Neural crest cell (in vitro differentiated cells): Measurements from ENCODE around the gene IQCE. TPM values are rescaled to one million over a fixed set of nuclear protein-coding genes. Genes with fewer than 3 reads are reported as not detected.

Experiments
- DNase-seq: peaks from one replicate; pipeline ENCODE4 v3.0.0; 2021; ENCODE audit warnings: low read depth, mixed read lengths, low spot score
- H3K27ac Mint-ChIP-seq: one replicate; pipeline ENCODE4 v1.8.0; 2021; ENCODE audit warnings: mild to moderate bottlenecking, mixed read lengths; ENCODE audit not compliant: unreplicated experiment
- H3K27me3 Mint-ChIP-seq: 2 replicates; pipeline ENCODE4 v1.8.0; 2021; ENCODE audit warnings: low read depth, mild to moderate bottlenecking, mixed read lengths
- H3K36me3 Mint-ChIP-seq: 2 replicates; pipeline ENCODE4 v1.8.0; 2021; ENCODE audit warnings: low read depth, mild to moderate bottlenecking, mixed read lengths
- H3K4me1 Mint-ChIP-seq: 2 replicates; pipeline ENCODE4 v1.8.0; 2021; ENCODE audit warnings: mixed read lengths
- H3K4me3 Mint-ChIP-seq: one replicate; pipeline ENCODE4 v1.8.0; 2021; ENCODE audit warnings: mild to moderate bottlenecking, mixed read lengths
- H3K9me3 Mint-ChIP-seq: 2 replicates; pipeline ENCODE4 v1.8.0; 2021; ENCODE audit warnings: mixed read lengths
- total RNA-seq: library from RNA; stranded (reverse); gene quantifications from 2 replicates; pipeline ENCODE4 v1.2.1, GENCODE V29; 2021
- TF ChIP-seq, protein P1 (sequence below): fragments of 200-600 bp; sonication (generic); conservative IDR thresholded peaks from 2 replicates; pipeline ENCODE4 v1.5.0; 2021; ENCODE audit warnings: antibody characterized with exemption, mild to moderate bottlenecking

IQCE gene
- total RNA-seq, 1 donor from 2014 or later = 22.4 TPM

- TF ChIP-seq, protein P1, sequence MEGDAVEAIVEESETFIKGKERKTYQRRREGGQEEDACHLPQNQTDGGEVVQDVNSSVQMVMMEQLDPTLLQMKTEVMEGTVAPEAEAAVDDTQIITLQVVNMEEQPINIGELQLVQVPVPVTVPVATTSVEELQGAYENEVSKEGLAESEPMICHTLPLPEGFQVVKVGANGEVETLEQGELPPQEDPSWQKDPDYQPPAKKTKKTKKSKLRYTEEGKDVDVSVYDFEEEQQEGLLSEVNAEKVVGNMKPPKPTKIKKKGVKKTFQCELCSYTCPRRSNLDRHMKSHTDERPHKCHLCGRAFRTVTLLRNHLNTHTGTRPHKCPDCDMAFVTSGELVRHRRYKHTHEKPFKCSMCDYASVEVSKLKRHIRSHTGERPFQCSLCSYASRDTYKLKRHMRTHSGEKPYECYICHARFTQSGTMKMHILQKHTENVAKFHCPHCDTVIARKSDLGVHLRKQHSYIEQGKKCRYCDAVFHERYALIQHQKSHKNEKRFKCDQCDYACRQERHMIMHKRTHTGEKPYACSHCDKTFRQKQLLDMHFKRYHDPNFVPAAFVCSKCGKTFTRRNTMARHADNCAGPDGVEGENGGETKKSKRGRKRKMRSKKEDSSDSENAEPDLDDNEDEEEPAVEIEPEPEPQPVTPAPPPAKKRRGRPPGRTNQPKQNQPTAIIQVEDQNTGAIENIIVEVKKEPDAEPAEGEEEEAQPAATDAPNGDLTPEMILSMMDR = no peak
- Mint-ChIP-seq H3K9me3 (no peaks in the 10 kb centered on the region), H3K27ac (no peak overlapping the region), H3K4me1 (peaks cover 24% of the 10 kb centered on the region), H3K4me3 (no peak overlapping the region), H3K36me3 (no peaks in the 10 kb centered on the region), H3K27me3 (no peaks in the 10 kb centered on the region)
- no peak for DNase-seq
Measured at GRCh38 chr7:2626498-2627117, 67.8 kb downstream of the IQCE start.

DNA sequence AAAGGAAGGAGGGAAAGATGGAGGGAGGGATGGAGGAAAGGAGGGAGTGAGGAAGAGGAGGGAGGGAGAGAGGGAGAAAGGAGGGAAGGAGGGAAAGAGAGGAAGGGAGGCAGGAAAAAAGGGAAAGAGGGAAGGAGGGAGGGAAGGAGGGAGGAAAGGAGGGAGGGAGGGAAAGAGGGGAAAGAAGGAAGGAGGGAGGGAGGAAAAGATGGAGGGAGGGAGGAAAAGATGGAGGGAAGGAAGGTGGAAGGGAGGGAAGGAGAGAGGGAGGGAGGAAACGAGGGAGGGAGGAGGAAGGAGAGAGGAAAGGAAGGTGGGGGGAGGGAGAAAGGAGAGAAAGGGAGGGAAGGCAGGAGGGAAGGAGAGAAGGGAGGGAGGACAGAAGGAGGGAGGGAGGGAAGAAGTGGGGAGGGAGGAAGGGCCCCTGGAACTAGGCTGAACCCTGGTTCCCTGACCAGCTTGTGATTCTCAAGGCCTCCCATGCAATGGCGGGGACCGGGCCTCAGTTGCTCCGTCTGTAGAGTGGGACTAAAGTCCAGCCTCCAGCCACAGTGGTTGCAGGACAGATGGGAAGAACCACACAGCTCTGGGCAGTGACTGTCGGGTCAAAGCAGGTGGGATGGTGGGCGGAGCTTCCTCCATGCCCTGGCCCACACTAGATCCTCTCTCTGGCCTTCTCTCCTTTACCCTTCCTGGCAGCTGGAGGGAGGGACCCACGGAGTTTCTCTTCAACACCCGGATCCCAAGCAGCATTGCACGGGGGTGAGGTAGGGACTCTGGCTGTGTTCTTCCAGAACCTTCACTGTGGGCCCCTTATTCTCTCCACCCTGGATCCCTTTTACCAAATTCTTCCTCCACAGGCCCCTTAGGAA is 68.7 kb downstream of the IQCE start:
- TF ChIP-seq, protein P1 = no peak
- H3K27ac Mint-ChIP-seq = no peak overlapping the region
- H3K36me3 Mint-ChIP-seq = no peaks in the 10 kb centered on the region
- no peaks in the 10 kb centered on the region for H3K27me3 Mint-ChIP-seq
- peak overlapping the region; percentile 62 for H3K4me3 Mint-ChIP-seq
- H3K4me1 Mint-ChIP-seq = peaks cover 18% of the 10 kb centered on the region
- H3K9me3 Mint-ChIP-seq = no peaks in the 10 kb centered on the region
- DNase-seq = no peak

GRCh38 chr7:2628130-2628482 is 69.3 kb downstream of the IQCE start:
- no peaks in the 10 kb centered on the region for H3K27me3 Mint-ChIP-seq
- no peak overlapping the region for H3K27ac Mint-ChIP-seq
- no peaks in the 10 kb centered on the region for H3K36me3 Mint-ChIP-seq
- DNase-seq = no peak
- peaks cover 19% of the 10 kb centered on the region for H3K4me1 Mint-ChIP-seq
- TF ChIP-seq, protein P1 = no peak
- no peaks in the 10 kb centered on the region for H3K9me3 Mint-ChIP-seq
- peak overlapping the region; percentile 62 for H3K4me3 Mint-ChIP-seq

GRCh38 chr7:2628891-2629290 is 70.1 kb downstream of the IQCE start:
- no peak overlapping the region for H3K4me3 Mint-ChIP-seq
- H3K27ac Mint-ChIP-seq = no peak overlapping the region
- no peak for DNase-seq
- no peaks in the 10 kb centered on the region for H3K27me3 Mint-ChIP-seq
- H3K9me3 Mint-ChIP-seq = no peaks in the 10 kb centered on the region
- H3K4me1 Mint-ChIP-seq = peaks cover 27% of the 10 kb centered on the region
- TF ChIP-seq, protein P1 = no peak
- no peaks in the 10 kb centered on the region for H3K36me3 Mint-ChIP-seq

- TF ChIP-seq, protein P1 = no peak
- Mint-ChIP-seq H3K27ac (no peak overlapping the region), H3K4me1 (peaks cover 30% of the 10 kb centered on the region), H3K36me3 (no peaks in the 10 kb centered on the region), H3K27me3 (no peaks in the 10 kb centered on the region), H3K9me3 (no peaks in the 10 kb centered on the region), H3K4me3 (peak overlapping the region; percentile 23)
- no peak for DNase-seq
Measured at GRCh38 chr7:2629746-2630681, 71.2 kb downstream of the IQCE start.
